Measurements from ENCODE around the gene FGA. TPM values are rescaled to one million over a fixed set of nuclear protein-coding genes. Genes with fewer than 3 reads are reported as not detected.

FGA gene
- total and polyA plus RNA-seq, 9 of the 15 experiments (the other 6 are each of a cell fraction or from before 2014, with no cell fraction given) = 0.04 to 2.5 (median 0.07) TPM; not detected in 5

GRCh38 chr4:154565704-154566103, 24.8 kb downstream of the FGA start (continued):
- no peak for TF ChIP-seq CREB3L1 (IDR thresholded peaks at IDR 0.05; ENCODE audit: borderline replicate concordance, low read depth)

GRCh38 chr4:154564311-154564710, 26.2 kb downstream of the FGA start:
- TF ChIP-seq E2F5 (CRISPR knock-in tag; IDR thresholded peaks at IDR 0.05) (no peak), CHD4 (IDR thresholded peaks at IDR 0.05; ENCODE audit: insufficient read depth, insufficient replicate concordance, low read depth, low read length, poor library complexity, severe bottlenecking) (no peak), ARID3B (CRISPR knock-in tag; IDR thresholded peaks at IDR 0.05; ENCODE audit: borderline replicate concordance) (no peak), MYNN (IDR thresholded peaks at IDR 0.05) (no peak), MYNN (CRISPR knock-in tag; IDR thresholded peaks at IDR 0.05) (no peak)
- no peak for ATAC-seq

More at GRCh38 chr4:154564311-154564710, 26.2 kb downstream of the FGA start:
- no peak for FAIRE-seq
- Histone ChIP-seq H2AFZ (ENCODE audit: low read depth, low read length) (no peak overlapping the region), H3K36me3 (ENCODE audit: control insufficient read depth, insufficient read depth, low read length) (no peaks in the 10 kb centered on the region), H3K9ac (ENCODE audit: insufficient read depth in 1 of 2, low read depth in 2 of 2, low read length in 2 of 2) (no peak overlapping the region), H3K27ac (ENCODE audit: extremely low read depth, low read depth, low read length) (no peak overlapping the region), H3K4me2 (ENCODE audit: insufficient read depth, low read length) (no peak overlapping the region), H3K9me1 (ENCODE audit: control insufficient read depth, insufficient read depth, low read length) (no peaks in the 10 kb centered on the region), H3K9me3 (replicated peaks; ENCODE audit: control insufficient read depth, insufficient read depth, low read depth, low read length) (no peaks in the 10 kb centered on the region), H4K20me1 (replicated peaks; ENCODE audit: control insufficient read depth, insufficient read depth, low read length) (no peaks in the 10 kb centered on the region), H3K27me3 (ENCODE audit: control insufficient read depth in 2 of 2, insufficient read depth in 2 of 2, low read length in 2 of 2) (no peaks in the 10 kb centered on the region; a peak in 1 of 5 replicates), H3K4me1 (replicated peaks in 1 of 2; ENCODE audit: control insufficient read depth in 2 of 2, insufficient read depth in 2 of 2, low read length in 2 of 2) (peaks cover 0 to 4% of the 10 kb centered on the region in 2 experiments; a peak in 1 of 5 replicates), H3K4me3 (no peak overlapping the region), H3K79me2 (ENCODE audit: control insufficient read depth, insufficient read depth, low read length) (no peaks in the 10 kb centered on the region)
- CTCF ChIA-PET (ENCODE audit: low intra/inter-chr PET ratio) = no interaction called here
- WGBS (ENCODE audit: insufficient coverage, low coverage, missing lambda C conversion rate) = 27% methylated on average over 1 of the region's 1 CpG
- in situ Hi-C loops (cut with MboI) = no loop called here
- BruUV-seq (replicated peaks) = no TSS peak
- POLR2A ChIA-PET = interaction anchor here (0.8 kb wide), 1 partner anchor 56 kb away, joined by 3 read pairs; no protein-coding TSS in a partner anchor
- no peak for DNase-seq (ENCODE audit: extremely low read depth in 1 of 4, low spot score in 3 of 4)
- intact Hi-C loops (cut with micrococcal nuclease) = no loop called here

All from K562 (cell line).